Cardiac ventricle fibroblast (primary cell): Measurements from ENCODE around the gene SCNM1. TPM values are rescaled to one million over a fixed set of nuclear protein-coding genes. Genes with fewer than 3 reads are reported as not detected.

Experiments
- total RNA-seq: library from RNA; depleted of rRNA; stranded (reverse); fragments of >200 nt; gene quantifications from 2 replicates; pipeline ENCODE4 v1.2.3, GENCODE V29; 2015

Gene SCNM1
- total RNA-seq, result 21.6 and 25.7 TPM in 2 replicates

GRCh38 chr1:151165738-151166504 is at the start of gene SCNM1, which contains the start of gene LYSMD1:
TSS of gene SCNM1 (plus strand) at chr1:151166144. CDS start at chr1:151166153, 9 bp downstream.
TSS of gene LYSMD1 (minus strand) at chr1:151165902. CDS start at chr1:151165258, 644 bp downstream.

DNA sequence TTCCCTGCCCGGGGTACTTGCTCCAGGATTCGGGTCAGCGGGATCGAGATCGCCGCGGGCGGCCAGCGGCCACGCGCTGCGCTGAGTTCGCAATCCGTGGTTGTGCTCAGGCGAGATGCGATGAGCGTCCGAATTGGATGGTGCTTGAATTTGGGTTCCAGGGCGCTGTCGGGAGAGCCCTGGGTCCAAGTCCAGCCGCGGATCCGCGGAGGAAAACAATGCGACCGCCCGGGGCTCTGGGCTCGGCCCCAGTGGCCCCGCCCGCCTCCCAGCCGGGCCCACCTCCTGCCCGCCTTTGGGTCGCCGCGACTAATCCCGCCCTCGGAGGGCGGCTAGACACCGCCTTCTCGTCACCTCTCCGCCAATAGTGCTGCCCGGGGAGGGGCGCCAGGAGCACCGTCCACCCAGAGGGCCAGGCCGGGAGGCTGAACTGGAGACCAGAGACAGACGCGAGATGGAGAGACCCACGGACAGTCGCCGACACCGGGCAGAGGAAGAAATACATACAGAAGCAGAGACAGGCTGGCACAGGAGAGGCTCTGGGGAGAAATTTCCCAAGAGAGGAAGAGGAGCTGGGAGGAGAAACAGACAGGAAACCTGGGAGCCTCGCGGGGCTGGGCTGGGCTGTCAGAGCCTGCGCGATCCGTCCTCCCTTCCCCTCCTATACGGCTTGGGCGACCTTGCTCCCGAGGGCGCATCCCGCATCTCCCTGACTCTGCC is 19.4 kb upstream of the SCNM1 start, which contains the start of gene SEMA6C:
Gene SEMA6C, minus strand, starts transcription at position 220 of the 720 bp plus-strand sequence. CDS start 4,010 bp downstream, outside the sequence.

DNA sequence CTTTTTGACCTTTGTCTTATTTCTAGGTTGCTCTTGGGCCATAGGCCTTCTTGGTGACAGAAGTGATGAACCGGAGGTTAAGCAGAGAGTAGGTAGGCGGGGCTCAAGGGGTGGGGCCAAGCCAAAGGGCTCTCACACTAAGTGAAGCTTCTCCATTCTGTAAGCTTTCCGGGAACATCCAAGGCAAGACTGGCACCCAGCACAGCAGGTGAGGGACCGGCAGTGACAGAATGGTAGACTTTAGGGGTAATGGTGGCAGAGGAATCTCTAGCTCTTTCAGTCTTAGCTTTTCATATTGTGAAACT is 9.5 kb upstream of the SCNM1 start, which contains the start of gene TNFAIP8L2:
Gene TNFAIP8L2, plus strand, starts transcription at position 135 of the 305 bp plus-strand sequence. CDS start 2,049 bp downstream, outside the sequence.

GRCh38 chr1:151175863-151176262 is 9.9 kb downstream of the SCNM1 start, which contains the start of gene TMOD4:
TSS of gene TMOD4 (minus strand) at chr1:151175981. CDS start at chr1:151174875, 1,106 bp downstream.

DNA sequence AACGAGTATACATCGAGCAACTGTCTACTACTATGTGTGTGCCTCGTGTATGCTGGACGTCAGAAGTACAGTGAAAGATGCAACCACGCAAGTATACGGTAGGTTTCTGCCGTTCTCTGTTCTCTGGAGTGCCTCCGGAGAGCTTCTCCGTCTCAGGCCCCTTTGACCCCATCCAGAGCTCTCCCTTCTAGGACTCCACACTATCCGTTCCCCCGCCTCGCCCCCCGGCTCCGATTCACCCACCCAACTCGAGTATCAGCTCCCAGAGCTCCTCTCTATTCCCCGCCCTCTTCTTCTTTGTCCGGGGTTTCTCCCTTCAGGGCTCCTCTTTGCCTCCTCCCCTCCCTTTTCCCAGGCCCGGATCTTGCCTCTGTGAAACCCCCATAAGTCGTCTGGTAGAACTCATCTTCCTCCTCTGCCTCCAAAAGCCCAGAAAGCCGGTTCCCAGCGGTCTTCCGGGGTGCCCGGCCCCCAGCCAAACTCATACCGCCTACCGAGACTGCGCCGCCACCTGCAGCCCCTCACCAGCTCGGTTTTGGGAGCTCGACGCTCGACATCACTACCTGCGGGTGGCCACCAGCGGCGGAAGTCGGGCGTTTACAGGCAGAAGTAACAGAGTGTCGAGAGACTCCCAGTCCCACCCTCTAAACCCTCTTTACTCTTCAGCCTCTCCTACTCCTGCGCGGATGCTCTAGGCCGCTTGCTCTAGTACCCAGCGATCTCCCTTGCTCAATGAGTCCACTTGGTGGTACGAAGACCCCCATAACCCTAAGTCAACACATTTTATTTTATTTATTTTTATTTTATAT is 23.9 kb downstream of the SCNM1 start, which contains the start of gene VPS72:
Gene VPS72, minus strand, starts transcription at position 561 of the 809 bp plus-strand sequence. Its CDS starts 76 bp downstream, at position 485.

DNA sequence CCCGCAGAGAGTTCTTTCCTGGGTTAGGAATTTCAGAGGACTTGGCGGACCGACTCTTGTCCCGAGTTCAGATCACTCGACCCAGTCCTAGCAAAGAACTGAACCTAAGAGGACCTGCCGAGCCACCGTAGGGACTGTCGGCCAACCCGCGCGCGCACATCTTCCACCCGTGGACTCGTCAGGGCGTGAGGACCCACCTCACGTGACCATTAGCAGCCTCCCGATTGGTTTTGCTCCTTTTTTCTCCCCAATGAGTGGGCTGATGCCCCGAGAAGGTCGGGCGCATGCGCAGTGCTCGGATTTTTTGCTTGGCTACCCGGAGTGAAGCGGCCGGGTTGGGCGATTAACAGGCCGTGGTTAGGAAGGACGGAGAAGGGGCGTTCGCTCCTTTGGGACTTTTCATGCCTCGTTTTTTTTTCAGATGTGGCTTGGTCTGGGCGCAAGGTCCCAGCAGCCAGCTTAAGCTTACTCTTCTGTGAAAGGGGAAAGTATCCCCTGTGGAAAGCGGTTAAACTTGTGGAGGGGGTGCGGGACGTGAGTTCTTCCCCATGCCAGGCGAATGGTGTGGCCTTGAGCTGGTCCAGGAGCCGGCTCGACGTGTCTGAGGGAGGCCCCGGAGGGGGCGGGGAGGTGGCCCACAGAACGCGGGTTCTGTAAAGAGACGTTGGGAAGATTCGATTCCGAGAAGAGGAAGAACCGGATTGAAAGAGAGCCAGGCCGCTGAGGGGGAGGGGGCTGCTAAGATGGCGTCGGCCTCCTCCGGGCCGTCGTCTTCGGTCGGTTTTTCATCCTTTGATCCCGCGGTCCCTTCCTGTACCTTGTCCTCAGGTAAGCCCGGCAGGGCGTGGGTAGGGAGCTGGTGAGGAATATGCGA is 32.5 kb downstream of the SCNM1 start, which contains the start of gene PIP5K1A:
Gene PIP5K1A, plus strand, starts transcription at position 299 of the 874 bp plus-strand sequence. Its CDS starts 445 bp downstream, at position 744.

Other genes with a start within 250 kb of the SCNM1 start
- gene SETDB1, start 239.8 kb upstream of the SCNM1 start, total RNA-seq, result 18.0 and 18.8 TPM in 2 replicates
- 67.4 and 84.2 TPM in 2 replicates for gene CERS2, start 191.3 kb upstream of the SCNM1 start, total RNA-seq
- gene ANXA9, start 183.9 kb upstream of the SCNM1 start, total RNA-seq, result not detected in 2 replicates
- 9.0 and 9.6 TPM in 2 replicates for gene MINDY1, start 159.2 kb upstream of the SCNM1 start, total RNA-seq
- gene PRUNE1, start 157.7 kb upstream of the SCNM1 start, total RNA-seq, result 10.6 and 11.8 TPM in 2 replicates
- 0.06 TPM in 1 of 2 replicates, not detected in the other for gene BNIPL, start 129.6 kb upstream of the SCNM1 start, total RNA-seq
- gene C1orf56, start 118.4 kb upstream of the SCNM1 start, total RNA-seq, result 3.4 and 4.8 TPM in 2 replicates
- 22.7 and 26.0 TPM in 2 replicates for gene CDC42SE1, start 106.5 kb upstream of the SCNM1 start, total RNA-seq
- 0.93 and 0.94 TPM in 2 replicates for gene MLLT11, start 105.7 kb upstream of the SCNM1 start, total RNA-seq
- gene GABPB2, start 95.4 kb upstream of the SCNM1 start, total RNA-seq, result 8.0 and 15.6 TPM in 2 replicates
- 2.8 and 4.1 TPM in 2 replicates for gene SEMA6C, start 19.5 kb upstream of the SCNM1 start, total RNA-seq
- 0.19 TPM in 1 of 2 replicates, not detected in the other for gene TNFAIP8L2, start 9.5 kb upstream of the SCNM1 start, total RNA-seq
- 6.7 and 11.6 TPM in 2 replicates for gene LYSMD1, start 242 bp upstream of the SCNM1 start, total RNA-seq
- gene TMOD4, start 9.8 kb downstream of the SCNM1 start, total RNA-seq, result 1.1 TPM in 1 of 2 replicates, not detected in the other
- gene VPS72, start 24.1 kb downstream of the SCNM1 start, total RNA-seq, result 16.0 and 21.8 TPM in 2 replicates
- 24.7 and 34.7 TPM in 2 replicates for gene PIP5K1A, start 32.4 kb downstream of the SCNM1 start, total RNA-seq
- gene PSMD4, start 88.6 kb downstream of the SCNM1 start, total RNA-seq, result 91.2 and 94.7 TPM in 2 replicates
- gene ZNF687, start 116.2 kb downstream of the SCNM1 start, total RNA-seq, result 15.2 and 19.9 TPM in 2 replicates
- gene PI4KB, start 161.3 kb downstream of the SCNM1 start, total RNA-seq, result 47.9 and 66.8 TPM in 2 replicates
- 16.1 and 23.9 TPM in 2 replicates for gene RFX5, start 181.1 kb downstream of the SCNM1 start, total RNA-seq
- gene SELENBP1, start 206.6 kb downstream of the SCNM1 start, total RNA-seq, result 102 and 106 TPM in 2 replicates
- gene PSMB4, start 233.4 kb downstream of the SCNM1 start, total RNA-seq, result 209 and 222 TPM in 2 replicates